HTERT RPE-1 (cell line): ENCODE measurements around the gene KRAS.

Experiments used
- in situ Hi-C: fragments of 300-500 bp; cut with MboI; formaldehyde crosslinking; loops from 4 replicates; pipeline ENCODE4 v1.14.3; 2020; ENCODE audit warnings: low sequenced_read_pairs

KRAS gene

DNA sequence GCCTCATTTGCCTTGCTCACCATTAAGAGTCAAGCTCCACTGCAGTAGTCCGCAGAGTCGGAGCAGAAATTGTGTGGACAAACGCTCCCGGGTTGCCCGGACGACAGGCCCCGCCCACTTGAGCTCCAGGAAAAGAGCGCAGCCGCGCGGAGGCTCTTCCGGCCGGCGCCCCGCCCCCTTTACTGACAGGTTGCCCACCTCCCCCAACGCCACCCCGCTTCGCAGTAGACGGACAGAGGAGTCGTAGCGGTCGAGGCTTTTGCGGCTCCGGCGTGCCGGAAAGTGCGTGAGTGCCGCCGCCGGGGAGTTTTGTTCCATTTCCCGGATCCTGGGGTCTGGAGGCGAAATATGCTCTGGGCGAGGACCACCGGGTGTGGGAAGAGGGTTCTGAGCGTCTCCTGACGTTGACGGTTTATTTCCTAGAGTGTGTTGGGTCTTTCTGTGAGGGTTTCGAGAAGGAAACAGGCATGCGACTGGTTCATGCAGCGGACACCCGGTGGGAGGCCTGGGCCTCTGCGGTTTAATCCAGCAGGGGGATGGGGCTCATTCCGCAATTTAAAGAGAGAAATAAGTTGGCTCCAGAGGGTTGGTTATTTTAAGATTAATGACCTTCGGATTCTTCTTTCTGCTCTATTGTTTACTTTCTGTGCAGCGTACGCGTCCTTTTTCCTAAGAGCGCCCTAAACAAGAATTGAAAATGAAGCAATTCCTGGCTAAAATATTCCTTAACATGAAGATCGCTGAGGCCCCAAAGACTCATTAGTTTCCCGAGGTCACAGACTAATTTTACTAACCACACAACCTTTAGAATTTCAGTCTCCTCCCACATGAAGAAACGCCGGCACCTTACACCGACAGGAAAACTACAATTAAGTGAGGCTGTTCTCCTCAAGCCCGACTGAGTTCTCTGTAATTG is 55.4 kb downstream of the KRAS start, which contains the start of the genes DNAI7 and ETFRF1:
Gene DNAI7 (minus strand): TSS at position 105 of the 916 bp plus-strand sequence. CDS start 82 bp downstream, at position 23.
Gene ETFRF1 (plus strand): TSS at position 182 of the 916 bp plus-strand sequence. CDS start 8,720 bp downstream, outside the sequence.
- in situ Hi-C loops, result no loop called here

DNA sequence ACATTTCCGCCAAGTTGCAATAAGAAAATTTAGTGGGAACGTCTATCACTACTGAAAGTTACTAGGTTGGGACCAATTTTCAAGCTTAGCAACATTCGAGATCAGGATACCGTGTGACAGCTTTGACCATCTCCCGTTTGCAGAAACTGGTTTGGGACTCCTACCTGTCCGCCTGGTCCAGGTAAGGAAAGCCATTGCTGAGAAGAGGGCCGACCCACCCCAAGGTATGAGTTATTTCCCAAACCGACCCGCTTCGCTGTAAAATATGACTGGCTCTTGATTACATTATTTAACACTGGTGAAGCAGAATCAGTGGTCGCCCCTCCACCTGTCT is 56.0 kb downstream of the KRAS start:
- in situ Hi-C loops, result no loop called here

GRCh38 chr12:25194214-25194613 is 56.5 kb downstream of the KRAS start:
- in situ Hi-C loops, result no loop called here

DNA sequence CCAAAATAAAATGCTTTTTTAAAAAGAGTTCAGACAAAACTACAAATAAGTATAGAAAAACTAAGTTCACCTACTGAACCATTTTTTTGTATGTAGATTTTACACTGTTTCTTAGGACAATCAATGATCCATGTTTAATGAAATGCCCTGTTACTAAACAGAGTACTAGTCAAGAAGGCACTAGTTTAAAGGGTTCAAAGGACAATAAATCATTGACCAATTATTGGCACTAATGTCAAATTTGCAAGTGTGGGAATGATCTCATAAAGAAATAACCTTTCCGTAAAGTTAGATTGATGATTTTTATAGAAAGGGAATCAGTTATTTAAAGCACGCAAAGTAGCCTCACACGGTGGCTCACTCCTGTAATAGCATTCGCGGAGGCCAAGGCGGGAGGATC is 59.9 kb downstream of the KRAS start:
- in situ Hi-C loops, result no loop called here

- in situ Hi-C loops, result no loop called here
Measured at GRCh38 chr12:25189656-25190055, 61.1 kb downstream of the KRAS start.

DNA sequence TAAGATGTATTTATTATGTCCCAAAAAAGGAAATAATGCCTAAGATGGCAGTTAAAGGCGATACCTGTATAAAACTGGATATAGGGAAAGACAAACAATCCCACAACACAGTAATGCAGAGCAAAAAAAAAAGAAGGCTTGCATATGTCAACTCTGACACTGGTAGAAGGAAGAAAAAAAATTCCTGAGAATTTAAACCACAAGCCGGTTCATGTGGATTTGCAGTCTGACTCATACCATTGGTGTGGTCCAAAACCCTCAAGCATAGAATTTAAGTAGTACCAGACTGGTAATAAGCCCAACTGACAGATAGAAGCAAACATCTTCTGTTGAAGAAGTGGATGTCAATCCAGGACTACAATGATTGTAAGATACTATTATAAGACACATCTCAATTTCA is 62.9 kb downstream of the KRAS start:
- in situ Hi-C loops, result no loop called here

DNA sequence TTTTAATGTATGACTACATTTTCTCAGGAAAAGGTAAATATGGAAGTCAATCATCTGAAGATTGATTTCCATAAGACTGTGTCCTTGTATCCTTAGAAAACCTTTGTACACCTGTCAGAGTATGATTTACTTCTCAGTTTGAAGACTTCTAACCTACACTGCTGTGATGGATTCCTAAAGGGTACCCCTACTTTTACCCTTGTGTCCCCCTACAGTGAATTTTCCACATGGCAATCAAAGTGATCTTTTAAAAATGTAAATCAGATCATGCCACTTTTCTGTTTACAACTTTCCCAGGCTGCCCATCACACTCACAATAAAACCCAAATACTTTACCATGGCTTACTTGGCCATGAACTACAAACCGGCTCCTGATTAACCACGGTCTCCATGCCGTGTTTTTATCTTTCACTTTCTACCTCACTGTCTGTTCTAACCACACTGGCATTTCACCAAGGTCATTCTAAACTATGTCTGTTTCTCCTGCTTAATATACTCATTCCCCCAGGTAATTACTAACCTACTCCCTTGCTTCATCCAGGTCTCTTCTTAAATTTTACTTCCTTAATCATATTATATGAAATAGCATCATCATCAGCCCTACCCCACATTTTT is 63.8 kb downstream of the KRAS start:
- in situ Hi-C loops, result no loop called here

GRCh38 chr12:25186038-25186787 is 64.5 kb downstream of the KRAS start:
- in situ Hi-C loops, result no loop called here

- in situ Hi-C loops, result no loop called here
Measured at GRCh38 chr12:25184132-25184531, 66.6 kb downstream of the KRAS start.

GRCh38 chr12:25182765-25183164 is 68.0 kb downstream of the KRAS start:
- in situ Hi-C loops, result no loop called here

GRCh38 chr12:25162866-25163265 is 87.9 kb downstream of the KRAS start:
- in situ Hi-C loops, result no loop called here

DNA sequence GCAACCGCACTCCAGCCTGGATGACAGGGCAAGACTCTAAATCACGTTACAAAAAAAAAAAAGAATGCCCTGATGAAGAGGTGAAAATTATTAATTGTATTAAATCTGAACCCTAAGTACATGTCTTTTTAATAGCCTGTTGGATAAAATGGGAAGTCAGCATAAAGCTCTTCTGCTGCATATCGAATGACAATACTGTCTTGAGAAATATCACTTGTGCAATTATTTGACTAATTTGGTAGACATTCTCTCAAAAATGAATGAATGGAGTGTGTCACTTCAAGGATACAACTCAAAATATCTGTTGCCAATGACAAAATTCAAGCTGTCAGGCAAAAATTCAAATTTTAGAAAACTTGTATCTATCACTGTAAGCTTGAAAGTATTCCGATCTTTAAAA is 94.7 kb downstream of the KRAS start:
- in situ Hi-C loops, result no loop called here

DNA sequence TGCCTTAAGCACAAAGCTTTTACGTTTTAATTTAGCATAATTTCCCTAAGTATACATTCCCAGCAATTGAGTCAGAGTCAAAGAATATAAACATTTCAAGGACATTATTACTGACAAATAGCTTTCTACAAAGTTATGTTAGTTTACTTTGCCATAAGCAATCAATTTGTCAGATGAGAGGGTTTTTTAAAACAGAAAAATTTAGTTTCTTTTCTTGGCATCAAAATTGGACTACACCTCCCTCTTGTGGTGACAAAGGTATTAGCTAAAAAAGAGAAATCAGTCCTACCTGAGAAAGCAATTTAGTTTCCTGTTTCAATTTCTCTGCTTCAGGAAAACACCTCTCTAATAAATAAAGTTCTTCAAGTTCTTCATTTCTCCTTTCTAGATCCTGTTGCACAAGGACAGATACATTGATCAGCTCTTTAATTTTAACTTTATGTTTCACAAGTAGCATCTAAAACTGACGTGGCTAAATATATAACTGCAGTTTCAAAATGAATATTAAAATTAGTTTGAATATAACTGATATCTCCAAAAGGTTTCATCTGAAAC is 95.6 kb downstream of the KRAS start:
- in situ Hi-C loops, result no loop called here
